ENCODE data around the gene LURAP1L. TPM values are rescaled to one million over a fixed set of nuclear protein-coding genes. Genes with fewer than 3 reads are reported as not detected.

The LURAP1L gene
- total and polyA plus RNA-seq, 11 donors = 1.4 to 5.7 (median 2.9) TPM

DNA sequence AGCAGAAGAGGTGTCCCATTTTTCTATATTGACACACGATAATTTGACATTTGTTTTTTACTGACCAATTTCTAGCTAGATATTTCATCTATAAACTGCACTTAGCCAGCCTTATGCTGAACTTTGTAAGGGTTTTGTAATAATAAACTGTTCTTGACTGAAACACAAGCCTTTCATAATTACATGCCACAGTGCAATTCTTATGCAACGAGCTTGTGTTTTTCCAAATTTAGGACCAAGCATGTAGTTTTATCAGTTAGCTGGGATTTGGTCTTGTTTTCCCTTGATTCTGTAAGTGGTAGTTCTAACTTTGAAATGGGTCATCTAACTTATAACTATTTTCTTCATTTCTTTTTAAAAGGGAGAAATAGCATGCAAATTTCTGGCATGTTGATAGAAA, 1.3 kb upstream of the LURAP1L start:
- Histone ChIP-seq H3K4me1 (peaks cover 0 to 22% (median 3%) of the 10 kb centered on the region in 12 donors), H3K27ac (no peak overlapping the region), H3K36me3 (no peaks in the 10 kb centered on the region), H3K27me3 (no peaks in the 10 kb centered on the region), H3K4me3 (no peak overlapping the region), H3K9me3 (no peaks in the 10 kb centered on the region)
- TF ChIP-seq, protein P1, sequence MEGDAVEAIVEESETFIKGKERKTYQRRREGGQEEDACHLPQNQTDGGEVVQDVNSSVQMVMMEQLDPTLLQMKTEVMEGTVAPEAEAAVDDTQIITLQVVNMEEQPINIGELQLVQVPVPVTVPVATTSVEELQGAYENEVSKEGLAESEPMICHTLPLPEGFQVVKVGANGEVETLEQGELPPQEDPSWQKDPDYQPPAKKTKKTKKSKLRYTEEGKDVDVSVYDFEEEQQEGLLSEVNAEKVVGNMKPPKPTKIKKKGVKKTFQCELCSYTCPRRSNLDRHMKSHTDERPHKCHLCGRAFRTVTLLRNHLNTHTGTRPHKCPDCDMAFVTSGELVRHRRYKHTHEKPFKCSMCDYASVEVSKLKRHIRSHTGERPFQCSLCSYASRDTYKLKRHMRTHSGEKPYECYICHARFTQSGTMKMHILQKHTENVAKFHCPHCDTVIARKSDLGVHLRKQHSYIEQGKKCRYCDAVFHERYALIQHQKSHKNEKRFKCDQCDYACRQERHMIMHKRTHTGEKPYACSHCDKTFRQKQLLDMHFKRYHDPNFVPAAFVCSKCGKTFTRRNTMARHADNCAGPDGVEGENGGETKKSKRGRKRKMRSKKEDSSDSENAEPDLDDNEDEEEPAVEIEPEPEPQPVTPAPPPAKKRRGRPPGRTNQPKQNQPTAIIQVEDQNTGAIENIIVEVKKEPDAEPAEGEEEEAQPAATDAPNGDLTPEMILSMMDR (IDR thresholded peaks at IDR 0.05) = no peak
- no peak for TF ChIP-seq POLR2A (IDR thresholded peaks at IDR 0.05)
- 86 to 91% (median 88%) methylated on average over 2 of the region's 2 CpGs for WGBS, 4 donors
- DNase-seq = no peak
- intact Hi-C loops (cut with DNase I) = loop anchor here in 6 of 10 donors (5.0 to 10.0 kb wide), 5 partner anchors 36 to 211 kb away; no protein-coding TSS in a partner anchor
- ATAC-seq = no peak

DNA sequence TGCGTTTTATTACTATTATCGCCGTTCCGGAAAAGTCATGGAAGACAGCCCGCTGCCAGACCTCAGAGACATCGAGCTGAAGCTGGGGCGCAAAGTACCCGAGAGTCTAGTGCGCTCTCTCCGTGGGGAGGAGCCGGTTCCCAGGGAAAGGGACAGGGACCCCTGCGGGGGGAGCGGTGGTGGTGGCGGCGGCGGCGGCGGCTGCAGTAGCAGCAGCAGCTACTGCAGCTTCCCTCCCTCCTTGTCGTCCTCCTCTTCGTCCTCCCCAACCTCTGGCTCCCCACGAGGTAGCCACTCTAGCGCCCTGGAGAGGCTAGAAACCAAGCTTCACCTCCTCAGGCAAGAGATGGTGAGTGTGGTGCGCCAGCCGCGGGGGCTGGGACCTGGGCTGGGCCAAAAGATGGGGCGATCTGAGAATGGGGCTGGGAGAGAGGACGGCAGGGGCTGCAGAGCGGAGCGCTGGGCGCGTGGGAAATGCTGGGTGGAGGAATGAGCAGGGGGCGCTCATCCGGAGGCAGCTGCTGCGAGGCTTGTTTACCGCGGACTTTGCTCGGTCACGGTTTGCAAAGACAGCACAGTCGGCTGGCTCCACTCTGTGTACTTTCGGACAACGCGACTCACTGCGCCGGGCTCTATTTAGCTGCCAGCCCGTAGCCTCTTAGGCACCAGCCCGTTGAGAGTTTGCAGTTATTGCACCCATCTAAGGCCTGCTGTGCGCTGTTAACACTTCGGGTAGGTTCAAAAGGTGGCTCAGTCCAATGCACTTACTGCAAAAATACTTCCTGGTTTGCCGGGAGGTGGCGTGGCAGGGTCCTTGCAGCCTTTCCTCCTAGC, 1.1 kb downstream of the LURAP1L start:
- peak; percentile 59 to 96 (median 90) for ATAC-seq
- DNase-seq = peak; percentile 38 to 83 (median 58)
- Histone ChIP-seq H3K9me3 (no peaks in the 10 kb centered on the region), H3K27ac (peak overlapping the region; percentile 79 to 92 (median 86)), H3K4me3 (peak overlapping the region; percentile 66 to 89 (median 80)), H3K4me1 (peaks cover 0 to 30% (median 7%) of the 10 kb centered on the region in 12 donors), H3K36me3 (no peaks in the 10 kb centered on the region), H3K27me3 (no peaks in the 10 kb centered on the region)
- TF ChIP-seq, protein P1 (IDR thresholded peaks at IDR 0.05) = peak; percentile 26 to 69 (median 47)
- TF ChIP-seq POLR2A (IDR thresholded peaks at IDR 0.05) = no peak
- intact Hi-C loops (cut with DNase I) = loop anchor here in 7 of 10 donors (1.0 to 10.0 kb wide), 12 partner anchors 36 to 258 kb away; no protein-coding TSS in a partner anchor
- 0 to 1% (median 1%) methylated on average over 34 to 50 of the region's 50 CpGs for WGBS, 4 donors

DNA sequence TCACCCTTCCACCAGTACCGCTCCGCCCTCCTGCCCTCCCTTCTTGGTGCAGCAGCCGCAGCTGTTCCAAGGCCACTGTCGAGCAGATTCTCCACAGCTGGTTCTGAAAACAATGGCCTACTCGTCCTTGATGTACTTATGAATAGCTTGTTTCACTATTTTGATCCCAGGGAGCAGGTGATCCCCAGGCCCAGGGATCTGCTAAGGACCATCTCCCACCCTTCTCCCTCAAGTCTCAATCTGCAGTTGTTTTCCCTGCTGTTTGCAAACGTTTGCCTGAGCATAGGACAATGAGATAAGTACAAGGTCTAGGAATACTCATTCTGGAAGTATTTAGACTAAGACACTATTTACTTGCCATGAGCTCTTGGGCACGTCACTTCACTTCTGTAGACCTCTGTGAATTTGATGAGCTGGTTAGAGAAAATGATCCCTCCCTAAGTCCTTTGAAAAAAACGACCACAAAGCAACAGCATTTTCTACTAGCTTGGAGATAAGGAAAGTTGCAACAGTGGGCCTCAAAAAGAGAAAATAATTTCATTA, 1.8 kb downstream of the LURAP1L start:
- TF ChIP-seq, protein P1 (IDR thresholded peaks at IDR 0.05) = no peak
- TF ChIP-seq POLR2A (IDR thresholded peaks at IDR 0.05) = no peak
- Histone ChIP-seq H3K27ac (peak overlapping the region; percentile 12 to 92 (median 84)), H3K27me3 (no peaks in the 10 kb centered on the region), H3K9me3 (no peaks in the 10 kb centered on the region), H3K4me3 (peak overlapping the region; percentile 66 to 89 (median 80)), H3K4me1 (peaks cover 0 to 30% (median 7%) of the 10 kb centered on the region in 12 donors), H3K36me3 (no peaks in the 10 kb centered on the region)
- DNase-seq = peak in 4 of 5 donors; percentile 83 to 90 (median 86)
- 6 to 13% (median 8%) methylated on average over 8 of the region's 8 CpGs for WGBS, 4 donors
- ATAC-seq = peak in 1 of 4 donors; percentile 94
- intact Hi-C loops (cut with DNase I) = loop anchor here in 6 of 10 donors (1.0 to 10.0 kb wide), 11 partner anchors 36 to 258 kb away; no protein-coding TSS in a partner anchor

All from heart left ventricle (tissue), 16 donors.